Transverse colon (tissue), 4 donors: ENCODE measurements around the gene HOXB7. TPM values are rescaled to one million over a fixed set of nuclear protein-coding genes. Genes with fewer than 3 reads are reported as not detected.

Source experiments
- DNase-seq: peaks from one replicate; pipeline ENCODE4 v3.0.0-alpha.2; 2019
- H3K27ac ChIP-seq, 4 donors: fragments of 200-600 bp; sonication (generic); 2 replicates each; pipeline ENCODE4 v1.5.1; 2016 to 2018; ENCODE audit warnings: inconsistent platforms in 4 of 4
- H3K27me3 ChIP-seq: fragments of 200-600 bp; sonication (generic); 2 replicates; pipeline ENCODE4 v1.5.1; 2017; ENCODE audit warnings: inconsistent platforms
- H3K36me3 ChIP-seq, 4 donors: fragments of 200-600 bp; sonication (generic); 2 replicates each; pipeline ENCODE4 v1.5.1; 2017 to 2019; ENCODE audit warnings: inconsistent platforms in 4 of 4
- H3K4me1 ChIP-seq, 4 donors: fragments of 200-600 bp; sonication (generic); 2 replicates each; pipeline ENCODE4 v1.5.1; 2017 to 2020; ENCODE audit warnings: inconsistent platforms in 4 of 4
- H3K4me3 ChIP-seq, 4 donors: fragments of 200-600 bp; sonication (generic); 1 replicate in 1 of 4; 2 replicates in 3 of 4; pipeline versions ENCODE4 v1.5.1 to v1.6.1; 2017 to 2019; ENCODE audit warnings: inconsistent platforms in 4 of 4
- H3K9me3 ChIP-seq, 2 donors: fragments of 200-600 bp; sonication (generic); 2 replicates each; pipeline ENCODE4 v1.5.1; 2017 to 2019; ENCODE audit warnings: inconsistent platforms in 2 of 2
- CTCF ChIP-seq, 5 experiments: fragments of 200-600 bp in 3 of 5; fragments of 450-650 bp in 2 of 5; sonication (generic) in 3 of 5; IDR thresholded peaks; 1 replicate in 2 of 5; 2 replicates in 3 of 5; pipeline ENCODE4 v1.5.1; 2016 to 2017; ENCODE audit warnings: antibody characterized with exemption in 5 of 5, inconsistent platforms in 3 of 5, mild to moderate bottlenecking in 2 of 5, moderate library complexity in 1 of 5
- EP300 ChIP-seq: sonication (generic); formaldehyde crosslinking; IDR thresholded peaks from one replicate; pipeline ENCODE4 v1.6.1; 2017; ENCODE audit warnings: antibody characterized with exemption, low read depth
- POLR2A ChIP-seq: fragments of 450-650 bp; IDR thresholded peaks from one replicate; pipeline ENCODE4 v1.6.1; 2016; ENCODE audit warnings: antibody characterized with exemption, mild to moderate bottlenecking, moderate library complexity
- POLR2AphosphoS5 ChIP-seq, 3 donors: sonication (generic); formaldehyde crosslinking; IDR thresholded peaks; one replicate each; pipeline ENCODE4 v1.6.1; 2016; ENCODE audit warnings: antibody characterized with exemption in 3 of 3
- WGBS, 2 donors: methylation state at CpG; one replicate each; pipeline ENCODE4 v1.1.5; 2018; ENCODE audit warnings: low coverage in 1 of 2; 5-methylcytosine and 5-hydroxymethylcytosine counted together
- in situ Hi-C, 4 donors: fragments of 200-750 bp; cut with MboI; loops; one replicate each; pipeline versions ENCODE4 v1.15.0 to v1.15.1; 2017; ENCODE audit warnings: low sequenced_read_pairs in 3 of 4, low pct_ligation_motif_present in 1 of 4, low pct_unique_long_range_greater_than_20kb in 1 of 4
- intact Hi-C: fragments of 100-400 bp; cut with DNase I; formaldehyde crosslinking; loops from one replicate; pipeline ENCODE4 v1.15.1; 2023; ENCODE audit warnings: low total_unique reads
- total RNA-seq, 4 donors: library from RNA; depleted of rRNA; stranded (reverse); fragments of >200 nt; gene quantifications; one replicate each; pipeline ENCODE4 v1.1.0, GENCODE V29; 2016

Gene HOXB7
- total RNA-seq, 4 donors from 2014 or later = 11.2 to 20.9 (median 16.7) TPM; not detected in 1

GRCh38 chr17:48588074-48588415 lies 22.8 kb downstream of the HOXB7 start:
- intact Hi-C loops = no loop called here
- no peaks in the 10 kb centered on the region for H3K9me3 ChIP-seq
- DNase-seq = no peak
- in situ Hi-C loops = no loop called here
- peaks cover 3% of the 10 kb centered on the region for H3K27me3 ChIP-seq
- 58% methylated on average over 2 of the region's 2 CpGs; no CpG with 5 or more reads in 1 of the 2 donors for WGBS, 2 donors
- peaks cover 9 to 84% (median 47%) of the 10 kb centered on the region in 4 donors for H3K4me1 ChIP-seq
- no peaks in the 10 kb centered on the region for H3K36me3 ChIP-seq
- H3K4me3 ChIP-seq = peak overlapping the region in 3 of 4 donors; percentile 15 to 64 (median 41)
- TF ChIP-seq CTCF (IDR thresholded peaks at IDR 0.05) = no peak
- TF ChIP-seq POLR2A = no peak
- no peak for TF ChIP-seq POLR2AphosphoS5 (IDR thresholded peaks at IDR 0.05)
- no peak for TF ChIP-seq EP300
- peak overlapping the region; percentile 89 to 95 (median 92) for H3K27ac ChIP-seq

- Histone ChIP-seq H3K9me3 (no peaks in the 10 kb centered on the region), H3K36me3 (no peaks in the 10 kb centered on the region), H3K27me3 (peaks cover 3% of the 10 kb centered on the region), H3K4me1 (peaks cover 9 to 83% (median 53%) of the 10 kb centered on the region in 4 donors), H3K4me3 (peak overlapping the region in 3 of 4 donors; percentile 38 to 64 (median 41)), H3K27ac (peak overlapping the region; percentile 89 to 95 (median 92))
- TF ChIP-seq POLR2A = no peak
- TF ChIP-seq EP300 = no peak
- no peak for TF ChIP-seq CTCF (IDR thresholded peaks at IDR 0.05)
- 23 to 45% methylated on average over 3 to 5 of the region's 5 CpGs for WGBS, 2 donors
- intact Hi-C loops = no loop called here
- DNase-seq = no peak
- in situ Hi-C loops = no loop called here
These were observed 23.3 kb downstream of the HOXB7 start for GRCh38 chr17:48587276-48588073.

GRCh38 chr17:48586355-48587258 lies 24.2 kb downstream of the HOXB7 start:
- in situ Hi-C loops (no loop called here), intact Hi-C loops (no loop called here)
- Histone ChIP-seq H3K4me3 (peak overlapping the region; percentile 38 to 64 (median 48)), H3K36me3 (no peaks in the 10 kb centered on the region), H3K9me3 (no peaks in the 10 kb centered on the region), H3K27ac (peak overlapping the region; percentile 89 to 95 (median 92)), H3K4me1 (peaks cover 9 to 76% (median 57%) of the 10 kb centered on the region in 4 donors), H3K27me3 (peaks cover 3% of the 10 kb centered on the region)
- 42 to 52% methylated on average over 11 to 34 of the region's 34 CpGs for WGBS, 2 donors
- DNase-seq = no peak
- TF ChIP-seq EP300 (no peak), POLR2A (no peak), CTCF (IDR thresholded peaks at IDR 0.05) (no peak), POLR2AphosphoS5 (IDR thresholded peaks at IDR 0.05) (no peak)

- no peak for TF ChIP-seq POLR2A
- no peak for TF ChIP-seq POLR2AphosphoS5 (IDR thresholded peaks at IDR 0.05)
- no peak for TF ChIP-seq EP300
- TF ChIP-seq CTCF (IDR thresholded peaks at IDR 0.05) = no peak
- intact Hi-C loops (no loop called here), in situ Hi-C loops (no loop called here)
- Histone ChIP-seq H3K9me3 (no peaks in the 10 kb centered on the region), H3K27me3 (peaks cover 9% of the 10 kb centered on the region), H3K4me3 (peak overlapping the region in 1 of 4 donors; percentile 64), H3K4me1 (peaks cover 9 to 84% (median 65%) of the 10 kb centered on the region in 4 donors), H3K36me3 (no peaks in the 10 kb centered on the region), H3K27ac (peak overlapping the region; percentile 89 to 95 (median 92))
- no peak for DNase-seq
- 38 to 41% methylated on average over 2 of the region's 2 CpGs for WGBS, 2 donors
These were observed 26.5 kb downstream of the HOXB7 start for GRCh38 chr17:48584223-48584741.
